H1 (cell line): ENCODE data around the gene TVP23A. TPM values are rescaled to one million over a fixed set of nuclear protein-coding genes. Genes with fewer than 3 reads are reported as not detected.

ENCODE experiments used
- CTCF ChIA-PET: fragments of 300-600 bp; sonication (Branson Sonifier 250); formaldehyde crosslinking; loops from one replicate; lab custom pipeline; 2021; ENCODE audit not compliant: partially characterized antibody; lab: Charles Lee
- POLR2A ChIA-PET: fragments of 300-600 bp; sonication (Branson Sonifier 250); formaldehyde crosslinking; loops from one replicate; lab custom pipeline; 2021; ENCODE audit warnings: inconsistent platforms; ENCODE audit not compliant: partially characterized antibody; lab: Charles Lee
- DNase-seq, 2 experiments: peaks; one replicate each; pipeline versions ENCODE4 v3.0.0 to v3.0.0-alpha.2; 2010 to 2022; ENCODE audit warnings: low spot score in 2 of 2, low read depth in 1 of 2, mixed read lengths in 1 of 2
- FAIRE-seq: peaks from 2 replicates; lab custom pipeline; 2011; peaks lifted over from hg19 to GRCh38; lab: Jason Lieb, UNC
- H2AFZ ChIP-seq: 2 replicates; pipeline ENCODE4 v1.8.1; 2012; ENCODE audit warnings: low read length, inconsistent platforms
- H2AK5ac ChIP-seq: 2 replicates; pipeline ENCODE4 v1.6.1; 2013; ENCODE audit warnings: low read depth, low read length
- H2BK120ac ChIP-seq: replicated peaks from 2 replicates; pipeline ENCODE3; 2013; ENCODE audit warnings: low read depth, low read length, inconsistent platforms
- H2BK12ac ChIP-seq: 2 replicates; pipeline ENCODE4 v1.6.1; 2013; ENCODE audit warnings: low read depth, low read length
- H2BK15ac ChIP-seq: 2 replicates; pipeline ENCODE4 v1.6.1; 2013; ENCODE audit warnings: low read length
- H2BK20ac ChIP-seq: 2 replicates; pipeline ENCODE4 v1.6.1; 2013; ENCODE audit warnings: low read length
- H2BK5ac ChIP-seq: 2 replicates; pipeline ENCODE4 v1.6.1; 2013; ENCODE audit warnings: low read depth, low read length
- H3K14ac ChIP-seq: 2 replicates; pipeline ENCODE4 v1.6.1; 2013; ENCODE audit warnings: inconsistent platforms; ENCODE audit not compliant: insufficient read length
- H3K18ac ChIP-seq: 2 replicates; pipeline ENCODE4 v1.6.1; 2013; ENCODE audit warnings: low read length; ENCODE audit errors: extremely low read depth
- H3K23ac ChIP-seq: 2 replicates; pipeline ENCODE4 v1.6.1; 2013; ENCODE audit warnings: inconsistent platforms; ENCODE audit not compliant: insufficient read length
- H3K23me2 ChIP-seq: 2 replicates; pipeline ENCODE4 v1.6.1; 2013; ENCODE audit warnings: low read depth, low read length
- H3K27ac ChIP-seq: 2 replicates; pipeline ENCODE4 v1.6.1; 2011; ENCODE audit warnings: low read depth, low read length, inconsistent platforms
- H3K27me3 ChIP-seq, 4 experiments: replicated peaks in 1 of 4; 1 replicate in 1 of 4; 2 replicates in 3 of 4; pipeline versions ENCODE4 v1.6.1 to v1.8.1; 2011 to 2013; ENCODE audit warnings: low read length in 3 of 4, mild to moderate bottlenecking in 3 of 4, inconsistent platforms in 2 of 4, mixed read lengths in 2 of 4, moderate library complexity in 1 of 4; ENCODE audit not compliant: control insufficient read depth in 3 of 4, insufficient read depth in 3 of 4; ENCODE audit errors: extremely low read depth in 1 of 4
- H3K36me3 ChIP-seq, 4 experiments: 2 replicates each; pipeline versions ENCODE4 v1.6.1 to v1.8.1; 2011 to 2013; ENCODE audit warnings: mild to moderate bottlenecking in 4 of 4, low read length in 3 of 4, moderate library complexity in 2 of 4, control low read depth in 1 of 4, inconsistent platforms in 1 of 4; ENCODE audit not compliant: insufficient read depth in 4 of 4, control insufficient read depth in 2 of 4
- H3K4ac ChIP-seq: replicated peaks from 2 replicates; pipeline ENCODE3; 2013; ENCODE audit warnings: low read length, low read depth, mixed read lengths, inconsistent platforms; ENCODE audit not compliant: insufficient read length
- H3K4me1 ChIP-seq, 4 experiments: replicated peaks in 1 of 4; 1 replicate in 1 of 4; 2 replicates in 3 of 4; pipeline versions ENCODE4 v1.6.1 to v1.8.1; 2011 to 2013; ENCODE audit warnings: low read length in 3 of 4, inconsistent platforms in 2 of 4, mixed read lengths in 1 of 4; ENCODE audit not compliant: insufficient read depth in 4 of 4, control insufficient read depth in 3 of 4
- H3K4me2 ChIP-seq, 2 experiments: 2 replicates each; pipeline versions ENCODE4 v1.6.1 to v1.8.1; 2011 to 2013; ENCODE audit warnings: low read depth in 2 of 2, low read length in 2 of 2, control low read depth in 1 of 2, inconsistent platforms in 1 of 2, mild to moderate bottlenecking in 1 of 2; ENCODE audit not compliant: insufficient read depth in 1 of 2
- H3K4me3 ChIP-seq, 4 experiments: fragments of 200-600, 300-600 bp in 1 of 4; sonication (generic), shearing (Covaris generic), sonication (Bioruptor Twin) in 1 of 4; 2 replicates each; pipeline versions ENCODE4 v1.5.1 to v1.8.1; 2011 to 2016; ENCODE audit warnings: low read length in 4 of 4, low read depth in 3 of 4, control low read depth in 2 of 4, inconsistent platforms in 2 of 4, mild to moderate bottlenecking in 2 of 4, mixed read lengths in 1 of 4, moderate library complexity in 1 of 4; ENCODE audit not compliant: insufficient read depth in 2 of 4; ENCODE audit errors: extremely low read depth in 1 of 4
- H3K56ac ChIP-seq: replicated peaks from 2 replicates; pipeline ENCODE3; 2013; ENCODE audit warnings: low read depth, mild to moderate bottlenecking, mixed read lengths, low read length, inconsistent platforms; ENCODE audit not compliant: insufficient read length
- H3K79me1 ChIP-seq: 2 replicates; pipeline ENCODE4 v1.6.1; 2013; ENCODE audit warnings: low read depth, low read length, control low read depth
- H3K79me2 ChIP-seq, 2 experiments: 2 replicates each; pipeline versions ENCODE4 v1.6.1 to v1.8.1; 2012 to 2013; ENCODE audit warnings: low read length in 2 of 2, mild to moderate bottlenecking in 2 of 2, inconsistent platforms in 1 of 2; ENCODE audit not compliant: insufficient read depth in 2 of 2, control insufficient read depth in 1 of 2
- H3K9ac ChIP-seq, 4 experiments: replicated peaks in 1 of 4; 1 replicate in 1 of 4; 2 replicates in 3 of 4; pipeline versions ENCODE4 v1.6.1 to v1.8.1; 2011 to 2013; ENCODE audit warnings: low read depth in 3 of 4, low read length in 3 of 4, control low read depth in 2 of 4, mild to moderate bottlenecking in 2 of 4, moderate library complexity in 2 of 4, inconsistent platforms in 1 of 4; ENCODE audit errors: extremely low read depth in 1 of 4
- H3K9me3 ChIP-seq, 2 experiments: 2 replicates each; pipeline versions ENCODE4 v1.6.1 to v1.8.1; 2012 to 2013; ENCODE audit warnings: mild to moderate bottlenecking in 2 of 2, moderate library complexity in 2 of 2, control low read depth in 1 of 2, inconsistent platforms in 1 of 2, low read depth in 1 of 2, low read length in 1 of 2, mixed read lengths in 1 of 2; ENCODE audit not compliant: insufficient read depth in 2 of 2
- H4K20me1 ChIP-seq, 2 experiments: replicated peaks in 1 of 2; 2 replicates each; pipeline versions ENCODE3 to v1.8.1; 2011 to 2013; ENCODE audit warnings: inconsistent platforms in 2 of 2, low read length in 2 of 2, mild to moderate bottlenecking in 1 of 2; ENCODE audit not compliant: insufficient read depth in 2 of 2, control insufficient read depth in 1 of 2
- H4K5ac ChIP-seq: 2 replicates; pipeline ENCODE4 v1.6.1; 2013; ENCODE audit warnings: low read length, low read depth, mixed read lengths, inconsistent platforms; ENCODE audit not compliant: insufficient read length
- H4K8ac ChIP-seq: 2 replicates; pipeline ENCODE4 v1.8.0; 2013; ENCODE audit warnings: mild to moderate bottlenecking, moderate library complexity, low read length, inconsistent platforms; ENCODE audit not compliant: insufficient read depth; ENCODE audit errors: extremely low read depth
- H4K91ac ChIP-seq: replicated peaks from 2 replicates; pipeline ENCODE3; 2013; ENCODE audit warnings: low read length, mixed read lengths, inconsistent platforms; ENCODE audit not compliant: insufficient read length
- ATF2 ChIP-seq: IDR thresholded peaks from 2 replicates; pipeline ENCODE4 v1.6.1; 2012; ENCODE audit warnings: low read length, inconsistent platforms
- CHD1 ChIP-seq: IDR thresholded peaks from 2 replicates; pipeline ENCODE4 v1.6.1; 2012; ENCODE audit warnings: low read depth, low read length, improper control_type of control experiment
- CREB1 ChIP-seq: IDR thresholded peaks from 2 replicates; pipeline ENCODE4 v1.6.1; 2012; ENCODE audit warnings: inconsistent platforms
- CTCF ChIP-seq, 3 experiments: IDR thresholded peaks; 1 replicate in 2 of 3; 2 replicates in 1 of 3; pipeline versions ENCODE4 v1.5.1 to v1.6.1; 2011; ENCODE audit warnings: low read length in 3 of 3, mild to moderate bottlenecking in 3 of 3, inconsistent platforms in 2 of 3, low read depth in 1 of 3, moderate library complexity in 1 of 3; ENCODE audit not compliant: insufficient read depth in 1 of 3; ENCODE audit errors: control extremely low read depth in 1 of 3
- RNF2 ChIP-seq: fragments of 200-900, 300-1000 bp; sonication (generic); IDR thresholded peaks from 2 replicates; pipeline ENCODE4 v1.7.1; 2016; ENCODE audit warnings: borderline replicate concordance, low read depth, mild to moderate bottlenecking, antibody characterized with exemption, low read length; ENCODE audit not compliant: poor library complexity, severe bottlenecking; ENCODE audit errors: missing control alignments
- SP4 ChIP-seq: IDR thresholded peaks from 2 replicates; pipeline ENCODE4 v1.6.1; 2012; ENCODE audit warnings: low read length, inconsistent platforms
- TAF7 ChIP-seq: optimal IDR thresholded peaks from 2 replicates; pipeline ENCODE3; 2011; ENCODE audit warnings: low read depth, mild to moderate bottlenecking, inconsistent platforms, low read length, moderate library complexity, borderline replicate concordance
- YY1 ChIP-seq: IDR thresholded peaks from 2 replicates; pipeline ENCODE4 v1.6.1; 2011; ENCODE audit warnings: low read depth, mild to moderate bottlenecking, low read length
- WGBS, 2 experiments: shearing (Covaris generic) in 1 of 2; methylation state at CpG; one replicate each; pipeline versions ENCODE4 v1.1.6 to v1.1.7; 2013 to 2015; ENCODE audit warnings: low lambda C conversion rate in 2 of 2, mixed read lengths in 2 of 2, inconsistent platforms in 1 of 2, low coverage in 1 of 2, missing lambda C conversion rate in 1 of 2; ENCODE audit not compliant: insufficient replicate concordance in 2 of 2, insufficient coverage in 1 of 2, insufficient read length in 1 of 2; ENCODE audit errors: extremely low coverage in 1 of 2, missing lambda C conversion rate in 1 of 2; 5-methylcytosine and 5-hydroxymethylcytosine counted together
- polyA plus RNA-seq, 7 experiments: library from polyadenylated mRNA; depleted of rRNA in 3 of 7; stranded (reverse) in 5 of 7; unstranded in 2 of 7; fragments of >200 nt in 5 of 7; fragments of 200-250 nt in 2 of 7; gene quantifications; 1 replicate in 5 of 7; 2 replicates in 1 of 7; 4 replicates in 1 of 7; pipeline versions ENCODE4 v1.2.1 to v1.2.3, GENCODE V29; 2011 to 2013; ENCODE audit warnings: missing spikeins in 2 of 7, mixed read lengths in 2 of 7
- total RNA-seq: library from RNA; stranded (reverse); fragmentation: NEBNext Ultra II Directional; extraction: Animal tissue kit (Norgen Biotek cat#: 25700); gene quantifications from 2 replicates; pipeline ENCODE4 v1.2.1, GENCODE V29; 2021

TVP23A gene
- total and polyA plus RNA-seq, 2 of the 8 experiments (the other 6 are each of a cell fraction or from before 2014, with no cell fraction given) = 2.2 to 3.1 TPM

GRCh38 chr16:10760858-10761257 is 57.7 kb downstream of the TVP23A start:
- H4K5ac ChIP-seq = no peak overlapping the region
- H4K91ac ChIP-seq = no peak overlapping the region
- no peak overlapping the region for H3K18ac ChIP-seq
- DNase-seq (no peak), FAIRE-seq (no peak)
- no peak overlapping the region for H2BK20ac ChIP-seq
- no peaks in the 10 kb centered on the region for H3K27me3 ChIP-seq
- TF ChIP-seq YY1 = no peak
- no peak for TF ChIP-seq TAF7
- no peak for TF ChIP-seq CTCF (IDR thresholded peaks at IDR 0.05; ENCODE audit: control extremely low read depth in 1 of 3, insufficient read depth in 1 of 3, low read depth in 1 of 3, low read length in 3 of 3)
- TF ChIP-seq SP4 = no peak
- TF ChIP-seq CREB1 = no peak
- TF ChIP-seq CHD1 = no peak
- TF ChIP-seq RNF2 = no peak
- no peak for TF ChIP-seq ATF2
- no peaks in the 10 kb centered on the region for H3K79me1 ChIP-seq
- H3K14ac ChIP-seq = no peak overlapping the region
- no peaks in the 10 kb centered on the region for H3K4me1 ChIP-seq
- no peaks in the 10 kb centered on the region for H3K9me3 ChIP-seq
- H2BK5ac ChIP-seq = no peak overlapping the region
- H2BK120ac ChIP-seq = no peak overlapping the region
- H4K20me1 ChIP-seq = no peaks in the 10 kb centered on the region
- H3K4me2 ChIP-seq = no peak overlapping the region
- H4K8ac ChIP-seq = no peak overlapping the region
- H2AK5ac ChIP-seq = no peak overlapping the region
- H3K23ac ChIP-seq = no peak overlapping the region
- WGBS, 2 experiments = 91% methylated on average over 3 of the region's 3 CpGs; no CpG with 5 or more reads in 1 of the 2 experiments
- H2BK12ac ChIP-seq = no peak overlapping the region
- no peaks in the 10 kb centered on the region for H3K79me2 ChIP-seq
- no peak overlapping the region for H3K4me3 ChIP-seq
- ChIA-PET CTCF (interaction anchor here (1.0 to 1.5 kb wide), 2 partner anchors 9 to 157 kb away, joined by 3 to 5 read pairs; no protein-coding TSS in a partner anchor), POLR2A (interaction anchor here (1.2 kb wide), 1 partner anchor 10 kb away, joined by 3 read pairs; no protein-coding TSS in a partner anchor)
- H3K4ac ChIP-seq = no peak overlapping the region
- H3K23me2 ChIP-seq = no peaks in the 10 kb centered on the region
- H3K27ac ChIP-seq = no peak overlapping the region
- no peak overlapping the region for H3K56ac ChIP-seq
- no peak overlapping the region for H2BK15ac ChIP-seq
- H2AFZ ChIP-seq = no peak overlapping the region
- H3K36me3 ChIP-seq = peaks cover 0 to 41% (median 20%) of the 10 kb centered on the region in 4 experiments; a peak in 6 of 8 replicates
- no peak overlapping the region for H3K9ac ChIP-seq
